GM12878 (cell line): ENCODE measurements around the gene CASP6. TPM values are rescaled to one million over a fixed set of nuclear protein-coding genes. Genes with fewer than 3 reads are reported as not detected.

Experiments used
- ATAC-seq: fragments of 200-7000 bp; cut with Tn5 transposase; 3 replicates; pipeline ENCODE4 v1.9.1; 2020; ENCODE audit warnings: mild to moderate bottlenecking, moderate library complexity
- BruUV-seq: library from RNA; stranded (reverse); fragments of 400-500 nt; replicated peaks from 2 replicates; lab custom pipeline; 2021; lab: Mats Ljungman, UMichigan
- CTCF ChIA-PET: fragments of 300-600 bp; sonication (Branson Sonifier 250); formaldehyde crosslinking; extraction: SDS; loops from one replicate; lab custom pipeline; 2021; ENCODE audit warnings: inconsistent platforms; lab: Yijun Ruan, JAX
- POLR2A ChIA-PET: fragments of 350-600 bp; formaldehyde crosslinking; extraction: SDS; loops from one replicate; lab custom pipeline; 2021; ENCODE audit warnings: inconsistent platforms; lab: Charles Lee
- RAD21 ChIA-PET: fragments of 300-600 bp; sonication (Branson Sonifier 250); formaldehyde crosslinking; loops from one replicate; lab custom pipeline; 2023; ENCODE audit warnings: antibody characterized with exemption; ENCODE audit not compliant: unreplicated experiment; lab: Charles Lee
- SMC1A ChIA-PET: fragments of 300-600 bp; sonication (Branson Sonifier 250); formaldehyde crosslinking; loops from one replicate; lab custom pipeline; 2023; ENCODE audit not compliant: unreplicated experiment, uncharacterized antibody; lab: Charles Lee
- DNase-seq: peaks from one replicate; pipeline ENCODE4 v3.0.0-alpha.2; 2011; ENCODE audit warnings: low read depth, low spot score
- FAIRE-seq: peaks from 3 replicates; lab custom pipeline; 2011; peaks lifted over from hg19 to GRCh38; lab: Jason Lieb, UNC
- H2AFZ ChIP-seq: 2 replicates; pipeline ENCODE4 v1.6.0; 2011; ENCODE audit warnings: low read depth, low read length, control low read depth; ENCODE audit not compliant: control insufficient read depth
- H3K27ac ChIP-seq: 2 replicates; pipeline ENCODE4 v1.5.1; 2011; ENCODE audit warnings: control low read depth; ENCODE audit not compliant: control insufficient read depth, insufficient read depth
- H3K27me3 ChIP-seq, 2 experiments: replicated peaks in 1 of 2; 2 replicates each; pipeline versions ENCODE4 v1.6.0 to v1.6.1; 2011; ENCODE audit warnings: low read length in 1 of 2; ENCODE audit not compliant: control insufficient read depth in 2 of 2, insufficient read depth in 2 of 2
- H3K36me3 ChIP-seq, 2 experiments: 2 replicates each; pipeline ENCODE4 v1.5.1; 2011; ENCODE audit warnings: low read length in 1 of 2; ENCODE audit not compliant: control insufficient read depth in 2 of 2, insufficient read depth in 2 of 2
- H3K4me1 ChIP-seq: 2 replicates; pipeline ENCODE4 v1.6.1; 2011; ENCODE audit warnings: mild to moderate bottlenecking, low read length, moderate library complexity, mixed read lengths; ENCODE audit not compliant: control insufficient read depth, insufficient read depth
- H3K4me2 ChIP-seq: 2 replicates; pipeline ENCODE4 v1.6.0; 2011; ENCODE audit warnings: control low read depth; ENCODE audit not compliant: control insufficient read depth, insufficient read depth
- H3K4me3 ChIP-seq: fragments of 200-600 bp; sonication (generic); 2 replicates; pipeline ENCODE4 v1.5.1; 2016
- H3K79me2 ChIP-seq: 2 replicates; pipeline ENCODE4 v1.6.0; 2011; ENCODE audit warnings: low read length; ENCODE audit not compliant: control insufficient read depth, insufficient read depth
- H3K9ac ChIP-seq: 2 replicates; pipeline ENCODE4 v1.8.0; 2011; ENCODE audit warnings: low read length, control low read depth, mixed read lengths; ENCODE audit not compliant: control insufficient read depth, insufficient read depth
- H3K9me3 ChIP-seq: replicated peaks from 3 replicates; pipeline ENCODE4 v1.5.1; 2011; ENCODE audit warnings: mild to moderate bottlenecking, low read length; ENCODE audit not compliant: control insufficient read depth, insufficient read depth
- H4K20me1 ChIP-seq: 2 replicates; pipeline ENCODE4 v1.6.0; 2011; ENCODE audit not compliant: control insufficient read depth, insufficient read depth
- EP300 ChIP-seq, 2 experiments: fragments of 150-350 bp in 1 of 2; IDR thresholded peaks; 2 replicates each; pipeline ENCODE4 v1.6.1; 2011 to 2012; ENCODE audit warnings: low read depth in 2 of 2, low read length in 2 of 2, borderline replicate concordance in 1 of 2, improper control_type of control experiment in 1 of 2, inconsistent platforms in 1 of 2; ENCODE audit not compliant: control insufficient read depth in 1 of 2
- FOXK2 ChIP-seq: fragments of 450-650 bp; IDR thresholded peaks from 2 replicates; pipeline ENCODE4 v1.6.1; 2017; ENCODE audit warnings: mild to moderate bottlenecking, moderate library complexity
- HDAC6 ChIP-seq: fragments of 200-600 bp; sonication (generic); IDR thresholded peaks from one replicate; pipeline ENCODE4 v1.8.0; 2017; ENCODE audit warnings: antibody characterized with exemption; ENCODE audit not compliant: unreplicated experiment
- POLR2AphosphoS2 ChIP-seq: IDR thresholded peaks from 2 replicates; pipeline ENCODE4 v1.6.1; 2011; ENCODE audit warnings: low read depth, mild to moderate bottlenecking, low read length, improper control_type of control experiment, moderate library complexity
- RELB ChIP-seq: fragments of 450-650 bp; IDR thresholded peaks from 2 replicates; pipeline ENCODE4 v1.6.1; 2017; ENCODE audit warnings: low read depth, mild to moderate bottlenecking, moderate library complexity
- SUZ12 ChIP-seq: fragments of 200-600 bp; sonication (generic); IDR thresholded peaks from one replicate; pipeline ENCODE4 v1.6.1; 2018; ENCODE audit warnings: antibody characterized with exemption, mild to moderate bottlenecking; ENCODE audit not compliant: unreplicated experiment
- ZZZ3 ChIP-seq: IDR thresholded peaks from 2 replicates; pipeline ENCODE4 v1.6.1; 2011; ENCODE audit warnings: low read depth; ENCODE audit not compliant: control insufficient read depth, insufficient read length
- WGBS: methylation state at CpG from one replicate; pipeline ENCODE4 v1.1.6; 2016; ENCODE audit warnings: low lambda C conversion rate; ENCODE audit not compliant: insufficient replicate concordance, insufficient coverage; ENCODE audit errors: missing lambda C conversion rate; 5-methylcytosine and 5-hydroxymethylcytosine counted together
- in situ Hi-C: fragments of 300-500 bp; cut with MboI; formaldehyde crosslinking; loops from 9 replicates; pipeline ENCODE4 v1.14.3; 2018; ENCODE audit warnings: mixed read lengths
- intact Hi-C: fragments of 100-400 bp; cut with micrococcal nuclease; formaldehyde crosslinking; loops from one replicate; pipeline ENCODE4 v1.14.2; 2022; ENCODE audit not compliant: unreplicated experiment
- polyA plus RNA-seq, 11 experiments: library from polyadenylated mRNA; depleted of rRNA in 4 of 11; unstranded in 6 of 11; stranded (reverse) in 5 of 11; fragments of >200 nt; fragmentation: Nextera tagmentation in 4 of 11; fragmentation: Illumina TruSeq in 1 of 11; extraction: Ambion mirVana in 4 of 11; extraction: Trizol in 1 of 11; gene quantifications; 1 replicate in 1 of 11; 2 replicates in 10 of 11; pipeline versions ENCODE4 v1.2.1 to v1.2.3, GENCODE V29; 2011 to 2016; ENCODE audit warnings: inconsistent platforms in 2 of 11, missing spikeins in 2 of 11, low read depth in 1 of 11
- total RNA-seq, 4 experiments: library from RNA; depleted of rRNA in 3 of 4; stranded (reverse); fragments of >200 nt in 3 of 4; fragmentation: Illumina TruSeq in 1 of 4; extraction: Trizol in 1 of 4; gene quantifications; 2 replicates each; pipeline versions ENCODE4 v1.2.1 to v1.2.3, GENCODE V29; 2013 to 2021
- TF ChIP-seq, protein P1 (sequence below): fragments of 450-650 bp; IDR thresholded peaks from 2 replicates; pipeline ENCODE4 v1.6.1; 2016; ENCODE audit warnings: mild to moderate bottlenecking, moderate library complexity, borderline replicate concordance

Gene CASP6
- total and polyA plus RNA-seq, 10 of the 15 experiments (the other 5 are each of a cell fraction or from before 2014, with no cell fraction given) = 20.0 to 66.8 (median 30.8) TPM

DNA sequence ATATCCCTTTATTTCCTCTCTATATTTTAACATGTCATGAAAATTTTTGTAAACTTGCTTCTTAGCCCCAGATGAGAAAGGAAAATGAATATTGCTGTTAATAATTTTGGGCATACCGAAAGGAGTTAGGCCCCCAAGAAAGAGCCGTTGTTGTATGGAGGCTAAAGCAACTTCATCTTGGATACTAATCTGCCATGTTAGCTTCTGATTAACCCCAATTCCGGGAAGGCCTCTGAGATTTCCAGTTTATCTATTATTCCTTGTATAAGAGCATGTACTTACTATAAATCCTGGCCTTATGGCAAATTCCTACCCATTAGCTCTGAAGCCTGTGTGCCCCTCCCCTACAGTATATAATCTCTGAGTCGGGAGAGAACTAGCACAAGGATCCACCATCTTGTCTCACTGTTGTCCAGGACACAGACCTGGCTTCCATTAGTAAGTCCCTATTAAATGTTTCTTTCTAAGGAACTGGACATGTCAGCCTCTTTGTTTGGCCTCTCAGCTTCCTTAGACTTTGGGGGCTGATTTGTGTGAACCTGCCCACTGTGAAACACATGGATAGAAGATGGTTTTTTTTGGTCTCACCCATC is 47.5 kb upstream of the CASP6 start:
- no TSS peak for BruUV-seq
- Histone ChIP-seq H3K27ac (no peak overlapping the region), H3K9ac (no peak overlapping the region), H3K36me3 (no peaks in the 10 kb centered on the region), H3K79me2 (no peaks in the 10 kb centered on the region), H3K27me3 (no peaks in the 10 kb centered on the region)
- no peak for ATAC-seq
- in situ Hi-C loops = no loop called here
- CTCF ChIA-PET = no interaction called here
- no peak for FAIRE-seq
- RAD21 ChIA-PET = no interaction called here
- TF ChIP-seq SUZ12 (no peak), ZZZ3 (no peak), EP300 (IDR thresholded peaks at IDR 0.05; ENCODE audit: borderline replicate concordance in 1 of 2, control insufficient read depth in 1 of 2, low read depth in 2 of 2, low read length in 2 of 2) (no peak), HDAC6 (no peak), RELB (no peak), POLR2AphosphoS2 (no peak), FOXK2 (no peak)
- TF ChIP-seq, protein P1, sequence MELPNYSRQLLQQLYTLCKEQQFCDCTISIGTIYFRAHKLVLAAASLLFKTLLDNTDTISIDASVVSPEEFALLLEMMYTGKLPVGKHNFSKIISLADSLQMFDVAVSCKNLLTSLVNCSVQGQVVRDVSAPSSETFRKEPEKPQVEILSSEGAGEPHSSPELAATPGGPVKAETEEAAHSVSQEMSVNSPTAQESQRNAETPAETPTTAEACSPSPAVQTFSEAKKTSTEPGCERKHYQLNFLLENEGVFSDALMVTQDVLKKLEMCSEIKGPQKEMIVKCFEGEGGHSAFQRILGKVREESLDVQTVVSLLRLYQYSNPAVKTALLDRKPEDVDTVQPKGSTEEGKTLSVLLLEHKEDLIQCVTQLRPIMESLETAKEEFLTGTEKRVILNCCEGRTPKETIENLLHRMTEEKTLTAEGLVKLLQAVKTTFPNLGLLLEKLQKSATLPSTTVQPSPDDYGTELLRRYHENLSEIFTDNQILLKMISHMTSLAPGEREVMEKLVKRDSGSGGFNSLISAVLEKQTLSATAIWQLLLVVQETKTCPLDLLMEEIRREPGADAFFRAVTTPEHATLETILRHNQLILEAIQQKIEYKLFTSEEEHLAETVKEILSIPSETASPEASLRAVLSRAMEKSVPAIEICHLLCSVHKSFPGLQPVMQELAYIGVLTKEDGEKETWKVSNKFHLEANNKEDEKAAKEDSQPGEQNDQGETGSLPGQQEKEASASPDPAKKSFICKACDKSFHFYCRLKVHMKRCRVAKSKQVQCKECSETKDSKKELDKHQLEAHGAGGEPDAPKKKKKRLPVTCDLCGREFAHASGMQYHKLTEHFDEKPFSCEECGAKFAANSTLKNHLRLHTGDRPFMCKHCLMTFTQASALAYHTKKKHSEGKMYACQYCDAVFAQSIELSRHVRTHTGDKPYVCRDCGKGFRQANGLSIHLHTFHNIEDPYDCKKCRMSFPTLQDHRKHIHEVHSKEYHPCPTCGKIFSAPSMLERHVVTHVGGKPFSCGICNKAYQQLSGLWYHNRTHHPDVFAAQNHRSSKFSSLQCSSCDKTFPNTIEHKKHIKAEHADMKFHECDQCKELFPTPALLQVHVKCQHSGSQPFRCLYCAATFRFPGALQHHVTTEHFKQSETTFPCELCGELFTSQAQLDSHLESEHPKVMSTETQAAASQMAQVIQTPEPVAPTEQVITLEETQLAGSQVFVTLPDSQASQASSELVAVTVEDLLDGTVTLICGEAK = no peak
- TF ChIP-seq, all 136 proteins: peak for 0
- ChIA-PET POLR2A (interaction anchor here (0.6 kb wide), 1 partner anchor 1377 kb away, joined by 6 read pairs; no protein-coding TSS in a partner anchor), SMC1A (interaction anchor here (0.6 kb wide), 1 partner anchor 237 kb away, joined by 3 read pairs; no protein-coding TSS in a partner anchor)
- no peak overlapping the region for H2AFZ ChIP-seq
- no peaks in the 10 kb centered on the region for H3K9me3 ChIP-seq
- no peaks in the 10 kb centered on the region for H3K4me1 ChIP-seq
- no peaks in the 10 kb centered on the region for H4K20me1 ChIP-seq
- H3K4me2 ChIP-seq = no peak overlapping the region
- DNase-seq = no peak
- H3K4me3 ChIP-seq = no peak overlapping the region
- WGBS = 34% methylated on average over 4 of the region's 4 CpGs
- intact Hi-C loops = no loop called here
